Body of pancreas (tissue), 4 donors: ENCODE data around the gene RNF151.

Experiments
- POLR2A ChIP-seq, 3 donors: fragments of 450-650 bp; IDR thresholded peaks; one replicate each; pipeline ENCODE4 v1.6.1; 2016; ENCODE audit warnings: antibody characterized with exemption in 3 of 3, mild to moderate bottlenecking in 2 of 3
- TF ChIP-seq, protein P1 (sequence below), 7 experiments: fragments of 450-650 bp in 4 of 7; fragments of 200-600 bp in 3 of 7; sonication (generic) in 3 of 7; IDR thresholded peaks; one replicate each; pipeline ENCODE4 v1.5.1; 2016 to 2019; ENCODE audit warnings: antibody characterized with exemption in 7 of 7

DNA sequence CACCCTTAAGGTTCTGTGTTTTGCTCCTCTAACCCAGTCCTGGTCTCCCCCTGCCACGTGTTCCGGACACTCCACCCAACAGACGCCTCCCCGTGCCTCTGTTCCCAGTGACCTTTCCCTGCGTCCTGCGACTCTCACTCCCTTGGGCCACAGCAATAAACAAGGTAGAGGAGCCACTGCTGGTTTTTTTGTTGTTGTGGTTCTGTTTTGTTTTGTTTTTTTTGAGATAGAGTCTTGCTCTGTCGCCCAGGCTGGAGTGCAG, 49.2 kb downstream of the RNF151 start:
- TF ChIP-seq, protein P1, sequence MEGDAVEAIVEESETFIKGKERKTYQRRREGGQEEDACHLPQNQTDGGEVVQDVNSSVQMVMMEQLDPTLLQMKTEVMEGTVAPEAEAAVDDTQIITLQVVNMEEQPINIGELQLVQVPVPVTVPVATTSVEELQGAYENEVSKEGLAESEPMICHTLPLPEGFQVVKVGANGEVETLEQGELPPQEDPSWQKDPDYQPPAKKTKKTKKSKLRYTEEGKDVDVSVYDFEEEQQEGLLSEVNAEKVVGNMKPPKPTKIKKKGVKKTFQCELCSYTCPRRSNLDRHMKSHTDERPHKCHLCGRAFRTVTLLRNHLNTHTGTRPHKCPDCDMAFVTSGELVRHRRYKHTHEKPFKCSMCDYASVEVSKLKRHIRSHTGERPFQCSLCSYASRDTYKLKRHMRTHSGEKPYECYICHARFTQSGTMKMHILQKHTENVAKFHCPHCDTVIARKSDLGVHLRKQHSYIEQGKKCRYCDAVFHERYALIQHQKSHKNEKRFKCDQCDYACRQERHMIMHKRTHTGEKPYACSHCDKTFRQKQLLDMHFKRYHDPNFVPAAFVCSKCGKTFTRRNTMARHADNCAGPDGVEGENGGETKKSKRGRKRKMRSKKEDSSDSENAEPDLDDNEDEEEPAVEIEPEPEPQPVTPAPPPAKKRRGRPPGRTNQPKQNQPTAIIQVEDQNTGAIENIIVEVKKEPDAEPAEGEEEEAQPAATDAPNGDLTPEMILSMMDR (IDR thresholded peaks at IDR 0.05): no peak
- no peak for TF ChIP-seq POLR2A (IDR thresholded peaks at IDR 0.05)
